HepG2 (cell line): ENCODE measurements around the gene ADRM1. TPM values are rescaled to one million over a fixed set of nuclear protein-coding genes. Genes with fewer than 3 reads are reported as not detected.
A peak's percentile ranks its signal among the peaks of the same experiment; 100 is the strongest.

Experiments
- ATAC-seq: fragments of 200-7000 bp; cut with Tn5 transposase; 3 replicates; pipeline ENCODE4 v1.9.1; 2020; ENCODE audit warnings: mild to moderate bottlenecking, moderate library complexity
- BruUV-seq: library from RNA; stranded (reverse); fragments of 400-500 nt; replicated peaks from 2 replicates; lab custom pipeline; 2021; lab: Mats Ljungman, UMichigan
- CTCF ChIA-PET: fragments of 300-600 bp; formaldehyde crosslinking; extraction: SDS; loops from one replicate; lab custom pipeline; 2021; ENCODE audit warnings: low total read pairs, inconsistent platforms, low intra/inter-chr PET ratio; lab: Yijun Ruan, JAX
- POLR2A ChIA-PET: fragments of 350-600 bp; sonication (Branson Sonifier 250); formaldehyde crosslinking; loops from one replicate; lab custom pipeline; 2020; ENCODE audit warnings: antibody characterized with exemption, inconsistent platforms; lab: Yijun Ruan, JAX
- DNase-seq: peaks from one replicate; pipeline ENCODE4 v3.0.0-alpha.2; 2015; ENCODE audit warnings: low spot score
- FAIRE-seq: peaks from 3 replicates; lab custom pipeline; 2011; peaks lifted over from hg19 to GRCh38; lab: Jason Lieb, UNC
- H2AFZ ChIP-seq: one replicate; pipeline ENCODE4 v1.6.1; 2011; ENCODE audit warnings: low read length, inconsistent platforms
- H3K27ac ChIP-seq: fragments of 300-600 bp; 3 replicates; pipeline ENCODE4 v1.8.0; 2011; ENCODE audit warnings: mixed run types, mild to moderate bottlenecking, mixed read lengths, low read length, inconsistent platforms; ENCODE audit not compliant: insufficient read depth; ENCODE audit errors: extremely low read length
- H3K27me3 ChIP-seq, 2 experiments: fragments of 200-600 bp in 1 of 2; 2 replicates in 1 of 2; 3 replicates in 1 of 2; pipeline versions ENCODE4 v1.6.0 to v1.8.0; 2011; ENCODE audit warnings: low read length in 2 of 2, mild to moderate bottlenecking in 2 of 2, moderate library complexity in 2 of 2, inconsistent platforms in 1 of 2; ENCODE audit not compliant: insufficient read depth in 2 of 2, control insufficient read depth in 1 of 2
- H3K36me3 ChIP-seq, 2 experiments: fragments of 200-600 bp in 1 of 2; replicated peaks in 1 of 2; 2 replicates in 1 of 2; 3 replicates in 1 of 2; pipeline versions ENCODE4 v1.5.1 to v1.8.0; 2011; ENCODE audit warnings: low read length in 2 of 2, inconsistent platforms in 1 of 2; ENCODE audit not compliant: insufficient read depth in 2 of 2, control insufficient read depth in 1 of 2
- H3K4me1 ChIP-seq: 2 replicates; pipeline ENCODE4 v1.5.1; 2012; ENCODE audit warnings: low read length, inconsistent platforms; ENCODE audit not compliant: insufficient read depth
- H3K4me2 ChIP-seq: 2 replicates; pipeline ENCODE4 v1.6.0; 2011; ENCODE audit warnings: low read depth, low read length, inconsistent platforms
- H3K4me3 ChIP-seq, 3 experiments: fragments of 200-600 bp in 1 of 3; sonication (generic), shearing (Covaris generic) in 1 of 3; replicated peaks in 1 of 3; 2 replicates each; pipeline ENCODE4 v1.5.1; 2011 to 2016; ENCODE audit warnings: low read length in 3 of 3, inconsistent platforms in 2 of 3, low read depth in 2 of 3, mild to moderate bottlenecking in 2 of 3, control low read depth in 1 of 3, mixed read lengths in 1 of 3; ENCODE audit not compliant: insufficient read depth in 1 of 3
- H3K79me2 ChIP-seq: one replicate; pipeline ENCODE4 v1.6.1; 2011; ENCODE audit warnings: low read length, inconsistent platforms; ENCODE audit not compliant: insufficient read depth
- H3K9ac ChIP-seq: 2 replicates; pipeline ENCODE4 v1.6.0; 2011; ENCODE audit warnings: mild to moderate bottlenecking, low read depth, low read length, inconsistent platforms; ENCODE audit not compliant: insufficient read depth
- H3K9me3 ChIP-seq: 2 replicates; pipeline ENCODE4 v1.5.1; 2012; ENCODE audit warnings: mild to moderate bottlenecking, low read length
- H4K20me1 ChIP-seq: 2 replicates; pipeline ENCODE4 v1.6.0; 2011; ENCODE audit warnings: inconsistent platforms, mild to moderate bottlenecking, low read length, moderate library complexity; ENCODE audit not compliant: insufficient read depth
- AGO2 ChIP-seq: fragments of 200-400 bp; formaldehyde crosslinking; optimal IDR thresholded peaks from 2 replicates; pipeline ENCODE3; 2017; ENCODE audit warnings: mild to moderate bottlenecking, low read depth, low read length, moderate library complexity
- AKAP8 ChIP-seq: sonication (generic); formaldehyde crosslinking; IDR thresholded peaks from 2 replicates; pipeline ENCODE4 v1.5.1; 2020; ENCODE audit warnings: mild to moderate bottlenecking, missing genetic modification reagents
- BCL3 ChIP-seq: sonication (generic); formaldehyde crosslinking; IDR thresholded peaks from 2 replicates; pipeline ENCODE4 v1.5.1; 2020; ENCODE audit warnings: mild to moderate bottlenecking, missing genetic modification reagents, moderate library complexity
- HIVEP1 ChIP-seq: sonication (generic); formaldehyde crosslinking; IDR thresholded peaks from 2 replicates; pipeline ENCODE4 v1.4.0; 2020; ENCODE audit warnings: mild to moderate bottlenecking, missing genetic modification reagents
- HNRNPL ChIP-seq: fragments of 200-400 bp; formaldehyde crosslinking; IDR thresholded peaks from 2 replicates; pipeline ENCODE4 v1.6.1; 2017; ENCODE audit warnings: mild to moderate bottlenecking, low read depth, low read length
- MEIS1 ChIP-seq: sonication (generic); formaldehyde crosslinking; IDR thresholded peaks from 2 replicates; pipeline ENCODE4 v1.9.0; 2021; ENCODE audit warnings: mild to moderate bottlenecking, missing genetic modification reagents, moderate library complexity, borderline replicate concordance
- MXD3 ChIP-seq: IDR thresholded peaks from 2 replicates; pipeline ENCODE4 v1.6.1; 2016; ENCODE audit warnings: mild to moderate bottlenecking, missing biosample characterization, missing genetic modification reagents
- MYNN ChIP-seq: sonication (generic); formaldehyde crosslinking; IDR thresholded peaks from 2 replicates; pipeline ENCODE4 v1.4.0; 2020; ENCODE audit warnings: mild to moderate bottlenecking, low read depth, missing genetic modification reagents
- NFIB ChIP-seq: sonication (generic); formaldehyde crosslinking; IDR thresholded peaks from 2 replicates; pipeline ENCODE4 v1.9.0; 2021; ENCODE audit warnings: missing genetic modification reagents, mild to moderate bottlenecking, borderline replicate concordance
- POLR2A ChIP-seq, 2 experiments: IDR thresholded peaks; 2 replicates each; pipeline ENCODE4 v1.6.1; 2011; ENCODE audit warnings: low read depth in 2 of 2, low read length in 2 of 2, mild to moderate bottlenecking in 1 of 2, moderate library complexity in 1 of 2; ENCODE audit not compliant: insufficient read depth in 1 of 2
- RBFOX2 ChIP-seq: fragments of 200-400 bp; formaldehyde crosslinking; IDR thresholded peaks from 2 replicates; pipeline ENCODE4 v1.6.1; 2017; ENCODE audit warnings: low read depth, mild to moderate bottlenecking, low read length
- RBM39 ChIP-seq: fragments of 200-400 bp; formaldehyde crosslinking; IDR thresholded peaks from one replicate; pipeline ENCODE4 v1.6.1; 2018; ENCODE audit warnings: antibody characterized with exemption, mild to moderate bottlenecking, low read depth, low read length; ENCODE audit not compliant: poor library complexity, severe bottlenecking
- SALL1 ChIP-seq: sonication (generic); formaldehyde crosslinking; IDR thresholded peaks from 2 replicates; pipeline ENCODE4 v1.8.0; 2022; ENCODE audit warnings: mild to moderate bottlenecking, missing genetic modification reagents
- THAP7 ChIP-seq: sonication (generic); formaldehyde crosslinking; IDR thresholded peaks from 2 replicates; pipeline ENCODE4 v1.8.1; 2023; ENCODE audit warnings: mild to moderate bottlenecking, missing genetic modification reagents
- ZFP91 ChIP-seq: sonication (generic); formaldehyde crosslinking; IDR thresholded peaks from 2 replicates; pipeline ENCODE4 v1.9.0; 2022; ENCODE audit warnings: missing genetic modification reagents, mild to moderate bottlenecking, borderline replicate concordance
- ZNF274 ChIP-seq: sonication (generic); formaldehyde crosslinking; IDR thresholded peaks from 2 replicates; pipeline ENCODE4 v1.5.1; 2020; ENCODE audit warnings: mild to moderate bottlenecking, missing genetic modification reagents
- ZNF557 ChIP-seq: sonication (generic); formaldehyde crosslinking; IDR thresholded peaks from 2 replicates; pipeline ENCODE4 v1.4.0; 2020; ENCODE audit warnings: missing genetic modification reagents
- ZNF570 ChIP-seq: sonication (generic); formaldehyde crosslinking; IDR thresholded peaks from 2 replicates; pipeline ENCODE4 v1.4.0; 2020; ENCODE audit warnings: mild to moderate bottlenecking, missing genetic modification reagents, borderline replicate concordance
- ZNF598 ChIP-seq: sonication (generic); formaldehyde crosslinking; IDR thresholded peaks from 2 replicates; pipeline ENCODE4 v1.5.1; 2020; ENCODE audit warnings: mild to moderate bottlenecking, missing genetic modification reagents, borderline replicate concordance
- ZNF891 ChIP-seq: sonication (generic); formaldehyde crosslinking; IDR thresholded peaks from 2 replicates; pipeline ENCODE4 v1.5.0; 2020; ENCODE audit warnings: mild to moderate bottlenecking, missing genetic modification reagents
- WGBS: methylation state at CpG from one replicate; pipeline ENCODE4 v1.1.6; 2017; ENCODE audit warnings: low lambda C conversion rate; 5-methylcytosine and 5-hydroxymethylcytosine counted together
- in situ Hi-C: cut with HindIII; loops from 2 replicates; pipeline ENCODE4 v1.10.0; 2017; ENCODE audit warnings: low pct_unique_long_range_greater_than_20kb; ENCODE audit not compliant: extremely low pct_ligation_motif_present
- intact Hi-C: fragments of 100-400 bp; cut with micrococcal nuclease; formaldehyde crosslinking; loops from one replicate; pipeline ENCODE4 v1.10.0; 2022; ENCODE audit not compliant: unreplicated experiment
- polyA plus RNA-seq, 8 experiments: library from polyadenylated mRNA; depleted of rRNA in 3 of 8; stranded (reverse) in 7 of 8; unstranded in 1 of 8; fragments of >200 nt; fragmentation: Illumina TruSeq in 4 of 8; extraction: Trizol in 4 of 8; gene quantifications; 2 replicates each; pipeline versions ENCODE4 v1.2.1 to v1.2.3, GENCODE V29; 2011 to 2016; ENCODE audit warnings: low read depth in 4 of 8, missing spikeins in 1 of 8, mixed read lengths in 1 of 8; ENCODE audit not compliant: insufficient read depth in 1 of 8
- total RNA-seq, 5 experiments: library from RNA; depleted of rRNA; stranded (reverse); fragments of >200 nt; fragmentation: Illumina TruSeq; extraction: Trizol; gene quantifications; 2 replicates each; pipeline ENCODE4 v1.2.3, GENCODE V29; 2016; ENCODE audit warnings: low read depth in 1 of 5

ADRM1 gene
- total and polyA plus RNA-seq, 2 of the 13 experiments (the other 11 are each of a cell fraction or from before 2014, with no cell fraction given) = 92.9 to 154 TPM

GRCh38 chr20:62306414-62307187 is 3.8 kb downstream of the ADRM1 start:
- Histone ChIP-seq H4K20me1 (peaks cover 25% of the 10 kb centered on the region), H3K27me3 (no peaks in the 10 kb centered on the region; a peak in 1 of 5 replicates), H3K27ac (no peak overlapping the region), H3K4me1 (peaks cover 31% of the 10 kb centered on the region), H3K9me3 (no peaks in the 10 kb centered on the region), H3K9ac (no peak overlapping the region), H3K4me2 (no peak overlapping the region), H3K36me3 (peaks cover 39 to 70% of the 10 kb centered on the region in 2 experiments), H3K79me2 (peaks cover 32% of the 10 kb centered on the region), H3K4me3 (no peak overlapping the region), H2AFZ (no peak overlapping the region)
- 96% methylated on average over 27 of the region's 27 CpGs for WGBS
- ChIA-PET CTCF (no interaction called here), POLR2A (interaction anchor here (1.2 to 8.3 kb wide), 3 partner anchors 61 to 80 kb away, joined by 3 to 187 read pairs (median 88); partner anchors contain the start of genes LAMA5 and RPS21)
- BruUV-seq = no TSS peak
- in situ Hi-C loops (no loop called here), intact Hi-C loops (no loop called here)
- DNase-seq (no peak), ATAC-seq (no peak), FAIRE-seq (no peak)
- TF ChIP-seq POLR2A (IDR thresholded peaks at IDR 0.05; ENCODE audit: insufficient read depth in 1 of 2, low read depth in 2 of 2, low read length in 2 of 2) (peak; percentile 2 to 31; a peak in 1 of 4 replicates), ZFP91 (0 out of 2 replicates have a peak, but pooled peaks have one; percentile 15), MYNN (CRISPR knock-in tag) (0 out of 2 replicates have a peak, but pooled peaks have one; percentile 16), HNRNPL (0 out of 2 replicates have a peak, but pooled peaks have one; percentile 25), ZNF570 (no peak), MEIS1 (CRISPR knock-in tag) (no peak), MXD3 (CRISPR knock-in tag) (no peak), ZNF598 (0 out of 2 replicates have a peak, but pooled peaks have one; percentile 2), BCL3 (0 out of 2 replicates have a peak, but pooled peaks have one; percentile 51), HIVEP1 (CRISPR knock-in tag) (0 out of 2 replicates have a peak, but pooled peaks have one; percentile 3), AGO2 (peak; percentile 92), NFIB (CRISPR knock-in tag) (0 out of 2 replicates have a peak, but pooled peaks have one; percentile 24), RBFOX2 (peak; percentile 71), AKAP8 (CRISPR knock-in tag) (peak; percentile 15; the same call in 1 of the 2 replicates), RBM39 (peak; percentile 51), ZNF557 (CRISPR knock-in tag) (no peak), ZNF274 (CRISPR knock-in tag) (0 out of 2 replicates have a peak, but pooled peaks have one; percentile 3), THAP7 (CRISPR knock-in tag) (no peak), ZNF891 (CRISPR knock-in tag) (no peak), SALL1 (CRISPR knock-in tag) (no peak)
